PC-3 (cell line): Measurements from ENCODE around the gene C20orf141.

Experiments used
- EZH2 ChIP-seq: fragments of 300-600 bp; sonication (generic); IDR thresholded peaks from one replicate; pipeline ENCODE4 v1.6.1; 2017; ENCODE audit warnings: antibody characterized with exemption, mild to moderate bottlenecking, low read length; ENCODE audit not compliant: unreplicated experiment
- EZH2phosphoT487 ChIP-seq: fragments of 300-600 bp; sonication (generic); IDR thresholded peaks from 2 replicates; pipeline ENCODE4 v1.6.1; 2018; ENCODE audit warnings: mild to moderate bottlenecking, antibody characterized with exemption, low read length, borderline replicate concordance
- TF ChIP-seq, protein P1 (sequence below): fragments of 300-600 bp; sonication (generic); conservative IDR thresholded peaks from 2 replicates; pipeline ENCODE4 v1.5.1; 2017; ENCODE audit warnings: antibody characterized with exemption, low read depth, mild to moderate bottlenecking, low read length

DNA sequence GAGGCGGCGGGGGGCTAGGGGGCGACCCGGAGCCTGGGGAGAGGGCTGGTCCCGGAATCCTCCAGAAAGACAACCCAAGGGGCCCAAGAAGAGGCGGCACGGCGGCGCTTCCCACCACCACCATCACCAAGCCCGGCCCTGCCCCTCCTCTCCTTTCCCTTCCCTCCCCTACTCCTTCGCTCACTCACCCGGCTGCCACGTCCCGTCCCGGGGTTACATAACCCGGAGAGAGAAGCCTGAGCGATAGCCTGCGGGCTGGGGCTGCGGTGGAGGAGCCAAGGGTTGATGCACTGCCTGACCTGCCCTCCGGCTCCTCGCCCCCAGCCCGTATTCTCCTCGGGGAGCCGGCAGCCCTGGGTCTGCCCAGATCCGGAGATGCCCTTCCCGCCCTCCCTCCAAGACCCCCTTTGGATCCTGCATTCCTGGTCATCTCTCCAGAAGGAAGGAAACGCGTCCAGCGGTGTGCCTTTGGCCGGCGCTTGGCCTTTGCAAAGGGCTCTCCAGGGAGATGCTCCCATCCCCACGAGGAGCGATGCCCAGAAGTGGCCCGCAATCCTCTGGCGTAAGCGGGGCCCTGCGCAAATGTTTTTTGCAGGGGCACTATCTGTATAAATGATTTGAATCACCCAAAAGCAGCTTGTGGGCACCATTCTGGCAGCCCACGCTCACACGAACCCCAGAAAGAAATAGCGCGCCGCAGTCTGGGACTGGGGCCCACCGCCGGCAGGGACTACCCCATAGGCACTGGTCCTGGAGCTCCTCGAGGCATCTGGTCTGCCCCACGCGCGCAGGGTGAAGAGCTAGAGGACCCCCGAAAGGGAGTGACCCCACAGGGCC is 9.7 kb upstream of the C20orf141 start:
- TF ChIP-seq, protein P1, sequence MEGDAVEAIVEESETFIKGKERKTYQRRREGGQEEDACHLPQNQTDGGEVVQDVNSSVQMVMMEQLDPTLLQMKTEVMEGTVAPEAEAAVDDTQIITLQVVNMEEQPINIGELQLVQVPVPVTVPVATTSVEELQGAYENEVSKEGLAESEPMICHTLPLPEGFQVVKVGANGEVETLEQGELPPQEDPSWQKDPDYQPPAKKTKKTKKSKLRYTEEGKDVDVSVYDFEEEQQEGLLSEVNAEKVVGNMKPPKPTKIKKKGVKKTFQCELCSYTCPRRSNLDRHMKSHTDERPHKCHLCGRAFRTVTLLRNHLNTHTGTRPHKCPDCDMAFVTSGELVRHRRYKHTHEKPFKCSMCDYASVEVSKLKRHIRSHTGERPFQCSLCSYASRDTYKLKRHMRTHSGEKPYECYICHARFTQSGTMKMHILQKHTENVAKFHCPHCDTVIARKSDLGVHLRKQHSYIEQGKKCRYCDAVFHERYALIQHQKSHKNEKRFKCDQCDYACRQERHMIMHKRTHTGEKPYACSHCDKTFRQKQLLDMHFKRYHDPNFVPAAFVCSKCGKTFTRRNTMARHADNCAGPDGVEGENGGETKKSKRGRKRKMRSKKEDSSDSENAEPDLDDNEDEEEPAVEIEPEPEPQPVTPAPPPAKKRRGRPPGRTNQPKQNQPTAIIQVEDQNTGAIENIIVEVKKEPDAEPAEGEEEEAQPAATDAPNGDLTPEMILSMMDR = no peak
- TF ChIP-seq EZH2 (no peak), EZH2phosphoT487 (no peak)
